ENCODE results near the gene BHLHE41.

Gene BHLHE41

DNA sequence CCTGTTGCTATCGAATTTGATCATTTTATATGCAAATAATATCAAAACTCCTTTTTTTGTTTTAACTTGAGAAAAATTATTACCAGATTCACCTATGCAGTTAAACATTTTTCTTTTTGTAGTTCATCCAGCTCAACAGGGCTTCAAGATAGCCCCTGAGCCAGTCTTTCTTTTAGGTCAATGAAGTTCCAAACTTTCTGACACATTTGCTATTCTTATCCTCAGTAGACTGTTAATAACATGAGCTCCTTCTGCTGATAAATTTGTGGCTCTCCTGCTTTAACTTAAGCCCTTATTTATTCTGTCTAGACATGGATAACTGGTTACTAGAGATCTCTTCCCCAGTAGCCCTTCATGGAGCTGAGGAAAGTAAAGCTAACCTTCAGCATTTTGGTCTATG lies 37.3 kb upstream of the BHLHE41 start:
- no peak overlapping the region for H3K4me3 ChIP-seq (ENCODE audit: low read depth, low read length)
- DNase-seq (ENCODE audit: low read depth): no peak
- TF ChIP-seq, protein P1, sequence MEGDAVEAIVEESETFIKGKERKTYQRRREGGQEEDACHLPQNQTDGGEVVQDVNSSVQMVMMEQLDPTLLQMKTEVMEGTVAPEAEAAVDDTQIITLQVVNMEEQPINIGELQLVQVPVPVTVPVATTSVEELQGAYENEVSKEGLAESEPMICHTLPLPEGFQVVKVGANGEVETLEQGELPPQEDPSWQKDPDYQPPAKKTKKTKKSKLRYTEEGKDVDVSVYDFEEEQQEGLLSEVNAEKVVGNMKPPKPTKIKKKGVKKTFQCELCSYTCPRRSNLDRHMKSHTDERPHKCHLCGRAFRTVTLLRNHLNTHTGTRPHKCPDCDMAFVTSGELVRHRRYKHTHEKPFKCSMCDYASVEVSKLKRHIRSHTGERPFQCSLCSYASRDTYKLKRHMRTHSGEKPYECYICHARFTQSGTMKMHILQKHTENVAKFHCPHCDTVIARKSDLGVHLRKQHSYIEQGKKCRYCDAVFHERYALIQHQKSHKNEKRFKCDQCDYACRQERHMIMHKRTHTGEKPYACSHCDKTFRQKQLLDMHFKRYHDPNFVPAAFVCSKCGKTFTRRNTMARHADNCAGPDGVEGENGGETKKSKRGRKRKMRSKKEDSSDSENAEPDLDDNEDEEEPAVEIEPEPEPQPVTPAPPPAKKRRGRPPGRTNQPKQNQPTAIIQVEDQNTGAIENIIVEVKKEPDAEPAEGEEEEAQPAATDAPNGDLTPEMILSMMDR (IDR thresholded peaks at IDR 0.05; ENCODE audit: low read depth, low read length, missing control alignments): no peak

DNA sequence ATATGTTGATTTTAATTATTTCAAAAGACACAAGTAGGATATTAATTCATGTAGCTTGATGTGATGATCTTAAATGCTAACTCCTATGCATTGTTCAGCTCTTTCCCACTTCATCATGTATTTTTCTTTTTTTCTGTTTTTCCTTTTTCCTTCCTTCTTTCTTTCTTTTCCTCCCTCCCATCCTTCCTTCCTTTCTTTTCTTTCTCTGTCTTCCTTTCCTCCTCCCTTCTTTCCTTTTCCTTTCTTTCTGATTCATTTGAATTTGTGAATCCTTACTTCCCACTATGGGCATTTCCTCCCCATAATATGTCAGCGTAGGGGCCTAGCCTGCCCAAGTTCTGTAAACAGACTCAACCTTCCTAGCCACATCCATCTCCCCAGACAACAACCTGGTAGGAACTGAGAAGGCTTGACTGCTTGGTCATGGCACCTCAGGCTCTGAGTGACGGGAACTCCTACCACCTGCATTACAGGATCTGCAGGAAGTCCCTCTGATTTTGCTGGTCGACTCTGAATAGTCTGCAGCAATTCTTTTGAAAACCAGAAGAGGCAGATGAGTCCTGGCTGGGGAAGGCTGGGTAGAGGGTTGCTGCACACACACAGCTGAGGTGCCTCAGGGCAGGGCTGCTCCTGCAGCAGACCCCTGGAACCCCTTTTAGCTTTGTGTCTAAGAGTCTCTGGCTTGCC lies 33.4 kb upstream of the BHLHE41 start:
- peak; percentile 55 for DNase-seq (ENCODE audit: low read depth)
- no peak overlapping the region for H3K4me3 ChIP-seq (ENCODE audit: low read depth, low read length)
- TF ChIP-seq, protein P1 (IDR thresholded peaks at IDR 0.05; ENCODE audit: low read depth, low read length, missing control alignments): peak; percentile 45

DNA sequence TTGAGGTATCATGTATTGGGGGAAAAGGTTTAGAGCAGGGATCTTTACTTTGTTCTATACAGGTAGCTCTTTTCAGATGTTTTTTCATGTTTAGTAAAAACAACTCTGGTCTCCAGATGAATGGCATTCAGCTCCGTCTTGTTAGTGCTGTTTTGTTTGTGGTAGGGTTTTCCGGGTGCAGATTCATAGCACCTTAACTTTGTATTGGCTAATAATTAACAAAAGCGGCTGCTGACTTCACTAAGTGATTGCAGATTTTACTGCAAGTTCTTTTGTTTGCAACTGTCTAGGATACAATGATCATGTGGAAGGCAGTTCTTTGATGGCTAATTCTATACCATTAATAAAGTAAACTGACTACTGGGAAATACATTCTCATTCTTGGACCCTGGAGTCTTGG lies 32.2 kb upstream of the BHLHE41 start:
- H3K4me3 ChIP-seq (ENCODE audit: low read depth, low read length): no peak overlapping the region
- no peak for DNase-seq (ENCODE audit: low read depth)
- TF ChIP-seq, protein P1 (IDR thresholded peaks at IDR 0.05; ENCODE audit: low read depth, low read length, missing control alignments): no peak

DNA sequence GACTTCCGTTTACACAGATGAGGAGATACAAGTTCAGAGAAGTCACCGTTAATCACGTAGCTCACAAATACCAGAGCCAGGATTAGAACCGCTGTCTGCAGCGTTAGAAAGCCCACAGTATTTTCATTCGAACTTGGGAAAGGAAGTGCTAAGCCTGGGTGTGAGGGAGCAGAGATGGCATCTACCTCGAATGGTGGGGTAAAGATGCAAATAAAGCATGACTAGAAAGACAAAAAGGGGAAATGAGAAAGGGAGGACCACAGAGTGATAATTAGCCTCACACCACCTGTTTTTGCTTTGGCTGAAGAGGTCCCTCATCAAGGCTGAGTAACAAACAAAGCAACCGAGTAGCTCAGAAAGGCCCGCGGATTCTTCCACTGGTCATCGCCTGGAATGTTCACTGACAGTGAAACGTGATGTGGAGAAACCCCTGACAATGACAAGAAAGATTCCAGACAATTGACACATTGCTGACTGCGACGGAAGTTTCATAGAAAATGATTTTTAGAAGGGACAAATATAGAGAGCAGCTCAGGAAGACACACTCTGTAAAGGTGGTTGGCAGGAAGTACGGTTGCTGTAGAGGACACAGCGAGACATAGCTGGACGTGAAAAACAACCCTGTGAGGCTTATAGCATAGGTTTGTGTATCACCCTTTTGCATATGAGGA lies 31.5 kb upstream of the BHLHE41 start:
- peak; percentile 99 for DNase-seq (ENCODE audit: low read depth)
- TF ChIP-seq, protein P1 (IDR thresholded peaks at IDR 0.05; ENCODE audit: low read depth, low read length, missing control alignments): no peak
- H3K4me3 ChIP-seq (ENCODE audit: low read depth, low read length): peak overlapping the region; percentile 21; the same call in 1 of the 2 replicates

DNA sequence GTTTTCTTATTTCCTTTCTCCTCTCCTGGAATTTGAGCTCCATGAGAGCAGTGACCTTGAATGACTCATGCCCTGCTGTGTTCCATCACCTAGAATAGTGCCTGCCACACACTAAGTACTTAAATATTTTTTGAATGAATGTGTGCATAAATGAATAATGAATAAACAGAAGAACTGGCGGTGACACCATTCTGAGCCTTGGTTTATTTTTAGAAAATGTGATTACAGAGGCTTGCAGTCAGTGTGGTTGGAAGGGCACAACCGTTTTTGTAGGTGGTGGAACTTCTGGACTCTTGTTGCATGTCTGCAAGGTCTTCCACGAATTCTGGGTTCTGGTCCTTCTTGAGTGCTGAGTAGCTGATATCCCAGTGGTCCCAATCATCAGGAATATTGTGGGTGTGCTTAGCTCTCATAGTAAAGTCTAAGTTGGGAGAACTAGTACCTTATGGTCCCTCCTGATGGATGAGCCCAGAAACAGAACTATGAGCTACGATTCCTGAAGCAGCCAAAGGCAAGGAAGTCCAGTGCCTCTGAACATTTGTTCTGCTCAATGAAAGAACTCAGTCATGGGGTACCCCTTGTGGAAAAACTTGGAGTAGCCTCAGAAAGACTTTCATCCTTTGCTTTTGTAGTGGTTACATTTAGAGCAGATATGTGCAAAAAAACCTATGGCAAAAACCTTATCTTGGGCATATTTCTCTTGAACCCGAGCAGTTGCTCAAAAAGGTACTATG lies 28.8 kb upstream of the BHLHE41 start:
- H3K4me3 ChIP-seq (ENCODE audit: low read depth, low read length): no peak overlapping the region
- no peak for DNase-seq (ENCODE audit: low read depth)
- TF ChIP-seq, protein P1 (IDR thresholded peaks at IDR 0.05; ENCODE audit: low read depth, low read length, missing control alignments): peak; percentile 7

DNA sequence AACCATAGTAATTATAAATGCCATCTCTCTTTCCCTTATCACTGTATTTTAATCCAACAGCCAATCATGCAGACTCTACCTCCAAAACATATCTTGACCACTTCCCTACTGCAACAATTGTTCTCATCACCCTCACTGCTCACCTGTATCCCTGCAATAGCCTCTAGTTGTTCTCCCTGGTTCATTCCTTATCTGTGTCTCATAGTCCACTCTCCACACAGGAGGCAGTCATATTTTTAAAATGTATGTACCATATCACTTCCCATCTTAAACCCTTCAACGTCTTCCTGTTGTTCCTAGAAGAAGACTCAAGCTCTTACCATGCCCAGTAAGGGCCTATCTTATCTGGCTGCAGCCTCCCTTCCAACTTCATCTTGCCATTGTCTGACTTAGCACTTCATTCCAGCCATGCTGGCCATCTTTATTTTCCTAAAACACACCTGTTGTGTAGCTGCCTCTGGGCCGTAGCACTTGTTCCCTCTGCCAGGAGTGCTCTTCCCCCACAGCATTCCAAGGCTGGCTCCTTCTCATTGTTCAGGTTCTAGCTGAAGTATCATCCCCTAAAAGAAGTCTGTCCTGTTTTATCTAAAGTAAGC lies 27.8 kb upstream of the BHLHE41 start:
- H3K4me3 ChIP-seq (ENCODE audit: low read depth, low read length): no peak overlapping the region
- no peak for DNase-seq (ENCODE audit: low read depth)
- TF ChIP-seq, protein P1 (IDR thresholded peaks at IDR 0.05; ENCODE audit: low read depth, low read length, missing control alignments): no peak

Data from GM12864 (cell line).